ENCODE results near the gene MPDU1.

- TF ChIP-seq EZH2phosphoT487 (IDR thresholded peaks at IDR 0.05; ENCODE audit: borderline replicate concordance, low read length) (no peak), CTCF (conservative IDR thresholded peaks at IDR 0.05; ENCODE audit: low read depth, low read length) (no peak), EZH2 (IDR thresholded peaks at IDR 0.05; ENCODE audit: low read length, unreplicated experiment) (no peak)
Observed at GRCh38 chr17:7629939-7630571, 46.4 kb downstream of the MPDU1 start, which contains the start of gene SHBG.
